ENCODE data around the gene CADM4.
"Not testable (repeated sequence)": the region's sequence is repeated elsewhere in the genome, so short reads cannot be mapped to it uniquely, and the experiment has no call there.

Gene CADM4, protein sequence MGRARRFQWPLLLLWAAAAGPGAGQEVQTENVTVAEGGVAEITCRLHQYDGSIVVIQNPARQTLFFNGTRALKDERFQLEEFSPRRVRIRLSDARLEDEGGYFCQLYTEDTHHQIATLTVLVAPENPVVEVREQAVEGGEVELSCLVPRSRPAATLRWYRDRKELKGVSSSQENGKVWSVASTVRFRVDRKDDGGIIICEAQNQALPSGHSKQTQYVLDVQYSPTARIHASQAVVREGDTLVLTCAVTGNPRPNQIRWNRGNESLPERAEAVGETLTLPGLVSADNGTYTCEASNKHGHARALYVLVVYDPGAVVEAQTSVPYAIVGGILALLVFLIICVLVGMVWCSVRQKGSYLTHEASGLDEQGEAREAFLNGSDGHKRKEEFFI

GRCh38 chr19:43639519-43640423 lies at the start of gene CADM4:
TSS of gene CADM4 (minus strand) at chr19:43639850. CDS start at chr19:43639790, 60 bp downstream.
- no peak for DNase-seq (ENCODE audit: low spot score)

DNA sequence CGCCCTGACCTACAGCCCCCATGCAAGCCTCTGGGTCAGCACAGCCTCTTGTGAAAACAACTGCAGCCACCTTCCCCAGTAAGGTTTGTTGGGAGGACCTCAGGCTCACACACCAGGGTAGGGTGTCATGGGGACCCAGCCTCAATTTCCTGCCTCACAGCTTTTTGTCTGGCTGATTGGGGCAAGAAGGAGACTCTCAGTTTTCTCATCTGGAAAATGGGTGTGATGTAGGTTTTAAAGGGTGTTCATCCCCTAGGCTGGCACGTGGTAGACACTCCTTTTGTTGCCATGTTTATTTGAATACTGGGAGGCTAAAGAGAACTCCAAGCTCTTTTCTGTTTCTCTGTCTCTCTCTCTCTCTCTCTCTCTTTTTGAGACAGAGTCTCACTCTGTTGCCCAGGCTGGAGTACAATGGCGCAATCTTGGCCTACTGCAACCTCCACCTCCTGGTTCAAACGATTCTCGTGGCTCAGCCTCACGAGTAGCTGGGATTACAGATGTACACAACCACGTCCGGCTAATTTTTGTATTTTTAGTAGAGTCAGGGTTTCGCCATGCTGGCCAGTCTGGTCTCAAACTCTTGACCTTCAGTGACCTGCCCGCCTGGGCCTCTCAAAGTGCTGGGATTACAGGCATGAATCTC lies 48.5 kb upstream of the CADM4 start:
- DNase-seq (ENCODE audit: low spot score), result no peak

- DNase-seq (ENCODE audit: low spot score), result no peak
Observed at GRCh38 chr19:43687660-43687997, 48.0 kb upstream of the CADM4 start.

- no peak for DNase-seq (ENCODE audit: low spot score)
Observed at GRCh38 chr19:43684326-43684725, 44.7 kb upstream of the CADM4 start.

DNA sequence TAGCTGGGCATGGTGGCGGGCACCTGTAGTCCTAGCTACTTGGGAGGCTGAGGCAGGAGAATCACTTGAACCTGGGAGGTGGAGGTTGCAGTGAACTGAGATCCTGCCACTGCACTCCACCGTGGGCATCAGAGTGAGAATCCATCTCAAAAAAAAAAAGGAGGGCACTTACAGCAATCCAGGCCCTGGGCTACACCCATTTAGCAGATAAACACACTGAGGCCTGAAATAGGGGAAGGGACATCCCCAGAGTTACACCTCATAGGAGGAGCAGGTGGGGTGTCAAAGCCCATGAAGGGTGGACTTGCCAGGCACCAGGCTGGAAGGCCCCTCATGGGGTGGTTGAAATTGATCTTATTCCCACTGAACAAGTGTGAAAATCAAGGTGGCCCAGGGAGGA lies 44.3 kb upstream of the CADM4 start:
- no peak for DNase-seq (ENCODE audit: low spot score)

GRCh38 chr19:43682824-43683661 lies 43.4 kb upstream of the CADM4 start:
- no peak for DNase-seq (ENCODE audit: low spot score)

DNA sequence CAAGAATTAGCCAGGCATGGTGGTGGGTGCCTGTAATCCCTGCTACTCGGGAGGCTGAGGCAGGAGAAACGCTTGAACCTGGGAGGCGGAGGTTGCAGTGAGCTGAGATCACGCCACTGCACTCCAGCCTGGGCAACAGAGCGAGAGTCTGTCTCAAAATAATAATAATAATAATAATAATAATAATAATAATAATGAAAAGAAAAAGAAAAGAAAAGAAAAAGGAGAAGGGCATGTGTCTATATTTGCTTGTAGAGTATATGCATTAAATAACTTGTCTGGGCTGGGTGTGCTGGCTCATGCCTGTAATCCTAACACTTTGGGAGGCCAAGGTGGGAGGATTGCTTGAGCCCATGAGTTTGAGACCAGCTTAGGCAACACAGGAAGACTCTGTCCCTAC lies 42.6 kb upstream of the CADM4 start:
- DNase-seq (ENCODE audit: low spot score), result not testable (repeated sequence)

DNA sequence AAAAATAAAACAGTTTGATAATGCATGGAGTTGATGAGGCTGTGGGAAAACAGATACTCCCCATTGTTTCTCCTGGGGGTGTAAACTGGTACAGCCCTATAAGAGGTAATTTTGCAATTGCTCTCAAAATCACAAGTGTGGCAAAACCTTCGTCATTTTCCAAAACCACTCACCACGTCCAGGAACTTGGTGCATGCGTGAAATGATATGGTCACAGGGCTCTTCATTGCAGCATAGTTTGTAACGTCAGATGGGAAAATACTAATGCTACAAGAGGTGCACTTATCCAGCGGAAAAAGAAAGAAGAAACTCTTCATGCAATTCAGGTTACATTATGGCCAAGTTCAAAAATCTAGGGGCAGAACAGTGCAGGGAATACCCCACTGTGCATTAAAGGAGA lies 42.2 kb upstream of the CADM4 start:
- no peak for DNase-seq (ENCODE audit: low spot score)

DNA sequence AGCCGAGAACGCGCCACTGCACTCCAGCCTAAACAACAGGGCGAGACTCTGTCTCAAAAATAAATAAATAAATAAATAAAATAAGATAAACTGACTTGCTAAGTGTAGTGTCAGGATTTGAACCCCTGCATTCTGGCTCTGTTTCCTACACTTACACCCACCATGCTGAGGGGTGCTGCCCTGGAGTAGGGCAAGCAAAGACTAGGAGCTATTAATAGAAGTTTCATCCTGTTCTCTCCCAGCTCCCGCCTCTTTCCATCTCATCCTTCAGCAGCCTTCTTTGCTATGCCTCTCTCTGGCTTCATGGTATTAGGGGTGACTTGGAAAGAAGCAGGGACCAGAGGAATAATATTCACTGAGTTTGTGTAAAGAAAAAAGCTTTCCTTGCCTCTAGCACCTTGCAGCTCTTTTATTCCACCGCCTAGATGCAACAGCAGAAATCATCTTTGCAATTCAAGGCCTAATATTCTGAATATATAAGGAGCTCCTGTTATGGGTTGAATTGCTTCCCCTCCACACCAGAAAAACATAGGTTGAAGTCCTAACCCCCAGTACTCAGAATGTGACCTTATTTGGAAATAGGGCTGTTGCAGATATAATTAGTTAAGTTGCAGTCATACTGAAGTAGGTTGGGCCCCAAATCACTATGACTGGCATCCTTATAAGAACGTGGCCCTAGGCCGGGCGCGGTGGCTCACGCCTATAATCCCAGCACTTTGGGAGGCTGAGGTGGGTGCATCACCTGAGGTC lies 39.0 kb upstream of the CADM4 start:
- no peak for DNase-seq (ENCODE audit: low spot score)

GRCh38 chr19:43675906-43676305 lies 36.3 kb upstream of the CADM4 start:
- no peak for DNase-seq (ENCODE audit: low spot score)

DNA sequence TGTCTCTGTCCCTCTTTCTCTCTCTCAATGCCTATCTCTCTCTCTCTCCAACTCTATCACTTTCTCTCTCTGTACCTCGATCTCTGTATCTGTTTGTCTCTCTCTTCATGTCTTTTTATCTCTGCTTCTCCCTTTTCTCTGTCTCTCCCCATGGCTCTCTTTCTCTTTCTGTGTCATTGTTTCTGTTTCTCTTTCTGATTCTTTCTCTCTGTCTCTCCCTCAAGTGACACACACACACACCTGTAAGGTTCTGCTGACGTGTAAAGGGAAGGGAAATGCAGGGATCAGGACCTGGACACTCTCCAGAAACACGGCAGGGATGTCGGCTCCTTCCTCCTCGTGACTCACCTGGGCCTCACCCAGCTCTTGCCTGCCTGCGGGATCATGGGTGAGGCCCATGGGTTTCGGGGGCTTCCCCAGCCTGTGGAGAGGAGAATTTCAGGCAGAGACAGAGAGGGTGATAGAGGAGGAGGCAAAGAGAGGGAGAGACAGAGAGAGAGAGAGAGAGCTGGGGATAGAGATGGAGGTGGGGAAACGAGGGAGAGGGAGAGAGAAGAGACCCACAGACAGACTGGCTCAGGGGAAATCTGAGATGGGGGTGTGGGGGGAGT lies 35.7 kb upstream of the CADM4 start:
- DNase-seq (ENCODE audit: low spot score), result no peak

DNA sequence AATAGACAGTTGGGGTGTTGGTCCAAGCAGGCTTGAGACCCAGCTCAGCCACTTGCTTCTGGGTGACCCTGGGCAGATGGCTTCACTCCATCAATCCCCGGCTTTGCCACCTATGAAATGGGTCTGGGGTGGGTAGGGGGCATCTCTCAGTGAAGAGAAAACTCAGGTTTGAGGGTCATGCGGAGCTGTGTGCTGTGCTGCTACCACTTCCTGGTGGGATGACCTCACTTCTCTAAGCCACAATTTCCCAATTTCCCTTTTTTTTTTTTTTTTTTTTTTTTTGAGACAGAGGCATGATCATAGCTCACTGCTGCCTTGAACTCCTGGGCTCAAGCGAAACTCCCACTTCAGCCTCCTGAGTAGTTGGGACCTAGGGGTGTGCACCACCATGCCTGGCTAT lies 34.9 kb upstream of the CADM4 start:
- DNase-seq (ENCODE audit: low spot score), result no peak

GRCh38 chr19:43674183-43674582 lies 34.5 kb upstream of the CADM4 start:
- no peak for DNase-seq (ENCODE audit: low spot score)

GRCh38 chr19:43673637-43674036 lies 34.0 kb upstream of the CADM4 start:
- no peak for DNase-seq (ENCODE audit: low spot score)

DNA sequence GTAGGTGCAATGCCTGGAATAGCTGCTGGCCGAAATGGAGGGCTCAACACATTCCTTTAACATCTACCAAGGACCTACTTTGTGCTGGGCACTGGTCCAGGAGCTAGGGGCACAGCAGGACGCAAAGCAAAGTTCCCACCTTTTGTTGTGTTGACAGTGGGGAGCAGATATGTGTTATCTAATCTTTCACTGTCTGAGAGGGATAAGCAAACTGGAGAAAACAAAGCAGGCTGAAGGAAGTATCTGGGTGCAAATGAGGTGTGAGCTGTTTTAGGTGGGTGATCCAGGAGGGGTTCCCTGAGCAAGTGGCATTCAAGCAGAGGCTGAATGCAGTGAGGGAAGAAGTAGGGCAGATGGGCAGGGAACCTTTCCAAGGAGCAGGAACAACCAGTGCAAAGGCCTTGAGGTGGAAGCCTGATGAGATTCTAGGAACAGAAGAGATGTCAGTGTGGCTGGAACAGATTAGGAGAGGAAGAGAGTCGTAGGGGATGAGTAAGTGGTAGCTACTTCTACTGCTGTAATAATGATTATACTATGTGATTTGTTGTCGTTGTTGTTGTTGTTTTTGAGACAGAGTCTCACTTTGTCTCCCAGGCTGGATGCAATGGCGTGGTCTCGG lies 32.5 kb upstream of the CADM4 start:
- no peak for DNase-seq (ENCODE audit: low spot score)

DNA sequence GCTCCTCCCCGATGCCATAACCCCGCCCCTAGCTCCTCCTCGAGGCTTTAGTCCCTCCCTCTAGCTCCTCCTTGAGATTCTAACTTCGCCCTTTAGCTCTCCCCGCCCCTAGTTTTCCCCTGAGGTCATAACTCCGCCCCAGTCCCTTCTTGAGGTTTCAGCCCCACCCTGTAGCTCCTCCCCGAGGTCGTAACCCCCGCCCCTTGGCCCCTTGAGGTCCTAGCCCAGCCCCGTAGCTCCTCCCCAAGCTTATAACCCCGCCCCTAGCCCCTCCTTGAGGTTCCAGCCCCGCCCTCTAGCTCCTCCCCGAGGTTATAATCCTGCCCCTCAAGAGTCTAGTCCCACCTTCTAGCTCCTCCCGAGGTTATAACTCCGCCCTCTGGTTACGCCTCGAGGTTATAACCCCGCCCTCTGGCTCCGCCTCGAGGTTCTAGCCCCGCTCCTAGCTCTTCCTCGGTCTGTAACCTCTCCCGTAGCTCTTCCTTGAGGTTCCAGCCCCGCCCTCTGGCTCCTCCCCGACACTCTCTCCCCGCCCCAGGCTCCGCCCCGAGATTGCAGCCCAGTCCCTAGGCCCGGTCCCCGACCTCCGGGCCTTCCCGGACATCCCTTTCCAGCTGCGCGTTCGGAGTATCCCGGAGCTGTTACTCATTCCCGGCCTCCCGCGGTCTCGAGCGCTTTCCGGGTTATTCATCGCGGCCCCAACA lies 28.9 kb upstream of the CADM4 start:
- DNase-seq (ENCODE audit: low spot score), result peak; percentile 99

DNA sequence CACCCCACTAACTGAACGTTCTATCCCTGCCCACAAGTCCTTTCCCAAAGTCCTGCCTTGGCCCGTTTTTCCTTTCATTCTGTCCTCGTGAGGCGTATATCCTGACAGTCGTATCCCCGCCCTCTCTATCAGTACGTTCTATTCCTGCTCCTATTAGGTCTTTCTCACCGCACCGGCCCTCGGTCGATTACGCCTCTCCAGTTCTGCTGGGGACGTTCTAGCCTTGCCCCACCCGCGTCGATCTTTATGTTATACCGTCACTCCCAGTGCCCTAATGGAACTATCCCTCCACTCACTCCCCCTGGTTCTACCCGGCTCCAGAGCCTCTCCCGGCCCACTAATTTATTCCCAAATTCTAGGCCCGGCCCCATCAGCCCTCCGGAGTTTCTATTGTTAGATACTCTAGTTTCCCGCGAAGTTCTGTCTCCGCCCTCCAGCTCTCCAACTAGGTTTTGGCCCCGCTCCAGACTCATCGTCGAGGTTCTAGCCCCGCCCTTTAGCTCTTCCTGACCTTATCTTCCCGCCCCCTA lies 28.3 kb upstream of the CADM4 start:
- no peak for DNase-seq (ENCODE audit: low spot score)

- DNase-seq (ENCODE audit: low spot score), result no peak
Observed at GRCh38 chr19:43667126-43667875, 27.7 kb upstream of the CADM4 start.

- DNase-seq (ENCODE audit: low spot score), result peak; percentile 81
Observed at GRCh38 chr19:43664018-43664417, 24.4 kb upstream of the CADM4 start.
